Measurements from ENCODE around the gene MS4A4A.

DNA sequence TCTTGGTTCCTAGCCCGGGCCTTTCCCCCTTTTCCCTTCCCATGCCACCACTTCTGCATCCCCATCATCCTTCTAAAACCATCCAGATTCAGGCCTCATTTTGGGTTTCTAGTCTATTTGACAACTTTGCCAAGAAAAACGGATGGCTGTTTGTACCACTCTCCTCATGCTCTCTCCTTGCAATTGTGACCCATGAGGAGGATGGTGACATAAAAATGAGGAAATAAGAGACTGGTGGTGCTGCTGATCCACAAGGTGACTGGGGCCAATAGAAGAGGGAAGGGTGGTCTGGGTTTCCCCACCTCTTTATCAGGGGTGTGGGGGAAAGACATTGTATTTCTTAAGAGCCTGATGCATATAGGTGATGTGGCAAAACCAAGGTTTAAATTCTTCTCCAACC lies 1.0 kb downstream of the MS4A4A start:
- TF ChIP-seq POLR2A (IDR thresholded peaks at IDR 0.05) = no peak
- no peak for TF ChIP-seq CTCF (IDR thresholded peaks at IDR 0.05)
